IMR-90 (cell line): Measurements from ENCODE around the gene GBP6. TPM values are rescaled to one million over a fixed set of nuclear protein-coding genes. Genes with fewer than 3 reads are reported as not detected.

Experiments
- ATAC-seq: fragments of 200-7000 bp; cut with Tn5 transposase; 2 replicates; pipeline ENCODE4 v1.9.1; 2020; ENCODE audit warnings: low read depth, mild to moderate bottlenecking, moderate library complexity
- BruUV-seq: library from RNA; stranded (reverse); fragments of 400-500 nt; replicated peaks from 2 replicates; lab custom pipeline; 2021; lab: Mats Ljungman, UMichigan
- CTCF ChIA-PET: fragments of 300-600 bp; formaldehyde crosslinking; extraction: SDS; loops from one replicate; lab custom pipeline; 2021; ENCODE audit warnings: antibody characterized with exemption; lab: Yijun Ruan, JAX
- POLR2A ChIA-PET: fragments of 300-600 bp; sonication (Branson Sonifier 250); formaldehyde crosslinking; loops from one replicate; lab custom pipeline; 2022; ENCODE audit warnings: antibody characterized with exemption; ENCODE audit not compliant: unreplicated experiment; lab: Charles Lee
- DNase-seq: peaks from one replicate; pipeline ENCODE4 v3.0.0; 2013
- H2AFZ ChIP-seq: replicated peaks from 2 replicates; pipeline ENCODE3; 2013; ENCODE audit warnings: low read length, mild to moderate bottlenecking; ENCODE audit not compliant: poor library complexity
- H2AK5ac ChIP-seq: 2 replicates; pipeline ENCODE4 v1.6.1; 2013; ENCODE audit warnings: low read depth, low read length, inconsistent platforms
- H2AK9ac ChIP-seq: replicated peaks from 2 replicates; pipeline ENCODE3; 2013; ENCODE audit warnings: mild to moderate bottlenecking, low read depth, low read length, moderate library complexity; ENCODE audit not compliant: poor library complexity
- H2BK120ac ChIP-seq: 2 replicates; pipeline ENCODE4 v1.6.1; 2013; ENCODE audit warnings: low read depth, low read length, inconsistent platforms
- H2BK15ac ChIP-seq: 3 replicates; pipeline ENCODE4 v1.6.1; 2013; ENCODE audit warnings: low read depth, low read length, inconsistent platforms
- H2BK20ac ChIP-seq: 2 replicates; pipeline ENCODE4 v1.6.1; 2013; ENCODE audit warnings: low read depth, mild to moderate bottlenecking, inconsistent platforms, low read length, moderate library complexity
- H2BK5ac ChIP-seq: 2 replicates; pipeline ENCODE4 v1.6.1; 2013; ENCODE audit warnings: mild to moderate bottlenecking, low read depth, low read length, inconsistent platforms; ENCODE audit not compliant: poor library complexity, severe bottlenecking
- H3K14ac ChIP-seq: replicated peaks from 2 replicates; pipeline ENCODE4 v1.6.1; 2013; ENCODE audit warnings: low read depth, low read length, inconsistent platforms
- H3K18ac ChIP-seq: 2 replicates; pipeline ENCODE4 v1.6.1; 2013; ENCODE audit warnings: low read depth, low read length, control low read depth
- H3K23ac ChIP-seq: 2 replicates; pipeline ENCODE4 v1.6.1; 2013; ENCODE audit warnings: low read depth, low read length, inconsistent platforms
- H3K27ac ChIP-seq: 2 replicates; pipeline ENCODE4 v1.5.1; 2013; ENCODE audit warnings: mild to moderate bottlenecking, control low read depth, low read length; ENCODE audit not compliant: insufficient read depth
- H3K27me3 ChIP-seq: 2 replicates; pipeline ENCODE4 v1.6.1; 2013; ENCODE audit warnings: low read length; ENCODE audit not compliant: control insufficient read depth, insufficient read depth
- H3K36me3 ChIP-seq: 2 replicates; pipeline ENCODE4 v1.6.1; 2013; ENCODE audit warnings: low read length, mixed read lengths; ENCODE audit not compliant: control insufficient read depth, insufficient read depth
- H3K4ac ChIP-seq: 2 replicates; pipeline ENCODE4 v1.6.1; 2013; ENCODE audit warnings: low read depth, low read length, inconsistent platforms
- H3K4me1 ChIP-seq: 2 replicates; pipeline ENCODE4 v1.6.1; 2013; ENCODE audit warnings: low read length, mixed read lengths; ENCODE audit not compliant: control insufficient read depth, insufficient read depth
- H3K4me2 ChIP-seq: 2 replicates; pipeline ENCODE4 v1.6.1; 2013; ENCODE audit warnings: low read depth, mild to moderate bottlenecking, control low read depth, low read length, moderate library complexity
- H3K4me3 ChIP-seq: 2 replicates; pipeline ENCODE4 v1.5.1; 2013; ENCODE audit warnings: low read depth, mild to moderate bottlenecking, control low read depth, low read length, moderate library complexity; ENCODE audit not compliant: insufficient read depth
- H3K56ac ChIP-seq: 2 replicates; pipeline ENCODE4 v1.6.1; 2013; ENCODE audit warnings: low read length, inconsistent platforms; ENCODE audit not compliant: insufficient read depth; ENCODE audit errors: extremely low read depth
- H3K79me1 ChIP-seq, 2 experiments: 2 replicates each; pipeline ENCODE4 v1.6.1; 2013; ENCODE audit warnings: low read length in 2 of 2, inconsistent platforms in 1 of 2, low read depth in 1 of 2
- H3K9ac ChIP-seq: 2 replicates; pipeline ENCODE4 v1.6.1; 2013; ENCODE audit warnings: low read depth, low read length, control low read depth
- H3K9me1 ChIP-seq: 2 replicates; pipeline ENCODE4 v1.6.1; 2013; ENCODE audit warnings: low read length, inconsistent platforms; ENCODE audit not compliant: insufficient read depth
- H3K9me3 ChIP-seq: 2 replicates; pipeline ENCODE4 v1.6.1; 2013; ENCODE audit warnings: low read length; ENCODE audit not compliant: control insufficient read depth, insufficient read depth
- H4K20me1 ChIP-seq: 2 replicates; pipeline ENCODE4 v1.6.1; 2013; ENCODE audit warnings: low read length, inconsistent platforms; ENCODE audit not compliant: insufficient read depth
- H4K5ac ChIP-seq: 2 replicates; pipeline ENCODE4 v1.6.1; 2013; ENCODE audit warnings: mild to moderate bottlenecking, low read depth, low read length, control low read depth
- H4K8ac ChIP-seq, 2 experiments: 2 replicates each; pipeline ENCODE4 v1.6.1; 2013; ENCODE audit warnings: low read depth in 2 of 2, low read length in 2 of 2, control low read depth in 1 of 2, inconsistent platforms in 1 of 2
- H4K91ac ChIP-seq: 2 replicates; pipeline ENCODE4 v1.6.1; 2013; ENCODE audit warnings: low read depth, low read length, inconsistent platforms; ENCODE audit not compliant: insufficient read depth
- BHLHE40 ChIP-seq: fragments of 150-350 bp; IDR thresholded peaks from 2 replicates; pipeline ENCODE4 v1.6.1; 2016; ENCODE audit warnings: mild to moderate bottlenecking, low read depth, low read length
- MAFK ChIP-seq: IDR thresholded peaks from 2 replicates; pipeline ENCODE4 v1.6.1; 2012; ENCODE audit warnings: low read depth, low read length, improper control_type of control experiment
- SMC3 ChIP-seq: fragments of 150-350 bp; IDR thresholded peaks from 2 replicates; pipeline ENCODE4 v1.6.1; 2016; ENCODE audit warnings: low read depth, mild to moderate bottlenecking, antibody characterized with exemption, low read length, moderate library complexity
- USF2 ChIP-seq: fragments of 150-350 bp; IDR thresholded peaks from 2 replicates; pipeline ENCODE4 v1.6.1; 2017; ENCODE audit warnings: mild to moderate bottlenecking, antibody characterized with exemption, low read length, low read depth
- WGBS, 2 experiments: methylation state at CpG; one replicate each; pipeline versions ENCODE4 v1.1.5 to v1.1.7; 2013; ENCODE audit warnings: missing lambda C conversion rate in 2 of 2; ENCODE audit not compliant: insufficient read length in 1 of 2; ENCODE audit errors: extremely low coverage in 2 of 2; 5-methylcytosine and 5-hydroxymethylcytosine counted together
- dilution Hi-C: fragments of 300-500 bp; cut with HindIII; formaldehyde crosslinking; loops from one replicate; pipeline ENCODE4 v1.14.3; 2018; ENCODE audit warnings: low sequenced_read_pairs; ENCODE audit not compliant: unreplicated experiment
- in situ Hi-C: fragments of 300-500 bp; cut with MboI; formaldehyde crosslinking; loops from 3 replicates; pipeline ENCODE4 v1.14.3; 2019; ENCODE audit warnings: low sequenced_read_pairs, inconsistent platforms, mixed read lengths
- intact Hi-C: fragments of 100-400 bp; cut with micrococcal nuclease; formaldehyde crosslinking; loops from 2 replicates; pipeline ENCODE4 v1.10.0; 2022
- polyA plus RNA-seq, 3 experiments: library from polyadenylated mRNA; depleted of rRNA; stranded (reverse); fragments of >200 nt; gene quantifications; 2 replicates each; pipeline ENCODE4 v1.2.3, GENCODE V29; 2012; ENCODE audit warnings: low replicate concordance in 1 of 3
- total RNA-seq: library from RNA; depleted of rRNA; stranded (reverse); fragments of >200 nt; gene quantifications from 2 replicates; pipeline ENCODE4 v1.2.3, GENCODE V29; 2012

Gene GBP6
- total and polyA plus RNA-seq, 2 of the 4 experiments (the other 2 are of a cell fraction) = not detected

GRCh38 chr1:89360716-89361115 is 3.1 kb upstream of the GBP6 start:
- no peak overlapping the region for H3K9ac ChIP-seq
- H4K8ac ChIP-seq = no peak overlapping the region
- no peak overlapping the region for H2BK5ac ChIP-seq
- TF ChIP-seq MAFK (no peak), BHLHE40 (no peak), SMC3 (no peak), USF2 (no peak)
- H2AK9ac ChIP-seq = no peak overlapping the region
- no peaks in the 10 kb centered on the region for H3K79me1 ChIP-seq
- no peaks in the 10 kb centered on the region for H4K20me1 ChIP-seq
- H3K9me1 ChIP-seq = no peaks in the 10 kb centered on the region
- H2BK120ac ChIP-seq = no peak overlapping the region
- ChIA-PET POLR2A (no interaction called here), CTCF (no interaction called here)
- H2BK15ac ChIP-seq = no peak overlapping the region
- no peak overlapping the region for H4K5ac ChIP-seq
- no peak overlapping the region for H2AK5ac ChIP-seq
- H3K56ac ChIP-seq = no peak overlapping the region
- H3K4me1 ChIP-seq = no peaks in the 10 kb centered on the region
- peaks cover 2% of the 10 kb centered on the region; the same call in 1 of the 2 replicates for H3K27me3 ChIP-seq
- dilution Hi-C loops = no loop called here
- no CpG with 5 or more reads among the region's 1 CpG for WGBS, 2 experiments
- DNase-seq (no peak), ATAC-seq (no peak)
- H2BK20ac ChIP-seq = no peak overlapping the region
- no peak overlapping the region for H4K91ac ChIP-seq
- BruUV-seq = no TSS peak
- H3K4me3 ChIP-seq = no peak overlapping the region
- no peak overlapping the region for H3K4me2 ChIP-seq
- H3K18ac ChIP-seq = no peak overlapping the region
- no peaks in the 10 kb centered on the region for H3K9me3 ChIP-seq
- H3K14ac ChIP-seq = no peak overlapping the region
- intact Hi-C loops = no loop called here
- H3K27ac ChIP-seq = no peak overlapping the region
- H3K4ac ChIP-seq = no peak overlapping the region
- H3K36me3 ChIP-seq = no peaks in the 10 kb centered on the region
- no peak overlapping the region for H2AFZ ChIP-seq
- H3K23ac ChIP-seq = no peak overlapping the region
- in situ Hi-C loops = no loop called here
